ENCODE data around the gene MAP3K20.
"Not testable (repeated sequence)": the region's sequence is repeated elsewhere in the genome, so short reads cannot be mapped to it uniquely, and the experiment has no call there.

MAP3K20 gene

DNA sequence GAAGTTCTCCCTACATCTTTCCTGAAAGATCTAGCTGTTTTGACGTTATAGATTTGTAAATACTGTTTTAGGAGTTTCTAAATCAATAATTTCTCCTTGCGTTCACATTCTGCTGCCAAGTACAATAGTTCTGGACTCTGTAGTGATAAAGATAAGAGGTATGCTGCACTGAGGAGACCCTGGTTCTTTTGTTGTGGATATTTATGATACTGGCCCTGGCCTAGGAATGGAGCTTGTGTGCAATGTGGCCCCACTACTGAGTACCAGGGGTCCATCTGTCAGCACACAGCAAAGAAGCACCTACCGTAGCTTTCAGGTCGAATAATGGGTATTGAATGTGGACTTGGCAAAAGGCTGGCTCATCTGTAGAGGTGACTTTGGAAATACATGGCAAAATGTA, 85.0 kb downstream of the MAP3K20 start:
- no peak for DNase-seq (ENCODE audit: low read depth, low spot score)

DNA sequence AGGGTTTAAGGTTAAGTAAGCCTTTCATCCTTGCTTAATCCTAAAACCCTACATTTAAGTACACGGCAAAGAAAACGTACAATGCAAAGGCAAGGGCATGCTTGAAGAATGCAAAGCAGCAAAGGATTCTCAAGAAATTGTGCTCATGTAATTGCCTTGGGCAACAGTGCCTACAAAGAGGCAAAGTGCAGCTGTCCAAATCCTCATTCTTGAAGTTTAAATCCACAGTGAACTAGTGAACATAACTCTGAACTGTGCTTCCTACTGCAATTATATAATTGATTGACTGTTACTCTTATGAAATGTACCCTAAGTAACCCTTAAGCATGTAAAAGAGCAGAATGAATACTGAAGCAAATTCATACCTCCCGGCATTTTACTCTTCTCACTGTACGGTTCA, 85.4 kb downstream of the MAP3K20 start:
- no peak for DNase-seq (ENCODE audit: low read depth, low spot score)

DNA sequence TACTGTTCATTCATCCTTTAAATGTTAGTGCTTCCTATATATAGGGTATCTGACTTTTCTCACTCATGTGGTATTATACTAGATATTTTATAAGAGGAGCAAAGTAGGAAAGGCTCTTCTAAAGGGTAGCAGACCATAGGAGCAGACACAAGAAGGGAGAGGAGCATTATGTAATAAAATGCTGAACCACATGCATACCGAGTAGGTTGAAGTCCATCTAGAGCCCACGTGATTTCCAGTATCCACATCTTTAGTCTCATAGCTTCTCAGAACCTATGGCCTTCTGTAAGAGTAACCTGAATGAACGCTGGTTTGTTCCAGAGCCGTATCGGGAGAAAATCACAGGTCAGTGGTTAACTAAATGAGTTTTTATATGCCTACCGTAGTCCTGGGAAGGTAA, 85.9 kb downstream of the MAP3K20 start:
- no peak for DNase-seq (ENCODE audit: low read depth, low spot score)

DNA sequence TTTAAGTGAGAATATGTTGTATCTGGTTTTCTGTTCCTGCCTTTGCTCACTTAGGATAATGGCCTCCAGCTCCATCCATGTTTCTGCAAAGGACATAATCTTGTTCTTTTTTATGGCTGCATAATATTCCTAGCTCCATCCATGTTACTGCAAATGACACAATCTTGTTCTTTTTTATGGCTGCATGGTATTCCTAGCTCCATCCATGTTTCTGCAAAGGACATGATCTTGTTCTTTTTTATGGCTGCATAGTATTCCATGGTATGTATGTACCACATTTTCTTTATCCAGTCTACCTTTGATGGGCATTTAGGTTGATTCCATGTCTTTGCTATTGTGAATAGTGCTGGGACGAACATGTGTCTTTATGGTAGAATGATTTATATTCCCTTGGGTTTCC, 87.7 kb downstream of the MAP3K20 start:
- not testable (repeated sequence) for DNase-seq (ENCODE audit: low read depth, low spot score)

DNA sequence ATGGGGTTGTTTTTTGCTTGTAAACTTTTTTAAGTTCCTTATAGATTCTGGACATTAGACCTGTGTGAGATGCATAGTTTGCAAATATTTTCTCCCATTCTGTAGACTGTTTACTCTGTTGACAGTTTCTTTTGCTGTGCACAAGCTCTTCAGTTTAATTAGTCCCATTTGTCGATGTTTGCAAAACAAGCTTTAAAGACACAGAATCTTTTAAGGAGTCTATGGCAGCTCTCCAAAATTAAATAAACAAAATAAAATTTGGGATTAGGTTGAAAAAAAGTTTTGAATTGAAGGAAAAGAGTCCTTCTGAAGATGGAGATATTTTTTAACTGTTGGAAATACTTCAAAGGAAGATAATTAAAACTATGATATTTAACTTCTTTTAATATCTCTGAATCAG, 88.8 kb downstream of the MAP3K20 start:
- DNase-seq (ENCODE audit: low read depth, low spot score): no peak

DNA sequence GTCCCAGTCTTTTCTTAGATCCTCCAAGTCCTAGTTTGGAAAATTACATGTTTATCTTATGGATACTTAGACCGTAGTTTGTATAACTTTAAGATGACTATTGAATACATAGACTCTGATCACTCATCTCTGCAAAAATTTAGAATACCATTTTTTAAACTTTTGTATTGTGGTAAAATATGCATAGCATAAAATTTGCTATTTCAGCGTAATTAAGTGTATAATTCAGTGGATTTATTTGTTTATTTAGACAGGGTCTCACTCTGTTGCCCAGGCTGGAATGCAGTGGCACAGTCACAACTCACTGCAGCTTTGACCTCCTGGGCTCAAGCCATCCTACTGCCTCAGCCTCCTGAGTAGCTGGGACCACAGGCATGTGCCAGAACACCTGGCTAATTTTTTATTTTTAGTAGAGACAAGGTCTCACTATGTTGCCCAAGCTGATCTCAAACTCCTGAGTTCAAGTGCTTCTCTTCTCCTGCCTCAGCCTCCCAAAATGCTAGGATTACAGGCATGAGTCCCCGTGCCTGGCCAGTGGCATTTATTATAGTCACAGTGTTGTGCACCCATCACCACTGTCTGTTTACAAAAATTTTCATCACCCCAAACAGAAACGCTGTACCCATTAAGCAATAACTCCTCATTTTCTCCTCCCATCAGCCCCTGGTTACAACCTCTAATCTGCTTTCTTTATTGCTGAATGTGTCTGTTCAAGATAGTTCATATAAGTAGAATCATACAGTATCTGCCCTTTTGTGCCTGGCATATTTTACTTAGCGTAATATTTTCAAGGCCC, 90.0 kb downstream of the MAP3K20 start:
- DNase-seq (ENCODE audit: low read depth, low spot score): no peak

DNA sequence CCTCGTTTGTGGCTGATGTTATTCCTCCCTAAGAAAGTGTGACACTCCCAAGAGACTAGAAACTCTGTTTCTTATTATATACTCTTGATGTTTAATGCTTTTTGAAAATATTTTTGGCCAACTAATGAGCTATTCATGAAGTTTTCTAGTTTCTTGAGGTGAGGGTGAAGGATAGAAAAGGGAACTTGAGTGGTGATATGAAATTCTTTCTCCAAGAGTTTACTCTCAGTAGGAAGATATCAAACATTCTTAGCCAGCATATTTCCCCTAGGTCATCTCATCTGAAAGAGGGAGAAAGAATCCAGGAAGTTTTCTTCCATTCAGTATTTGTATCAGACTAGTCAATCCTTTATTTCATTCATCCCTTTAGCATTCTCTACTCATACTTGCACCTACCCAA, 95.7 kb downstream of the MAP3K20 start:
- DNase-seq (ENCODE audit: low read depth, low spot score): no peak

DNA sequence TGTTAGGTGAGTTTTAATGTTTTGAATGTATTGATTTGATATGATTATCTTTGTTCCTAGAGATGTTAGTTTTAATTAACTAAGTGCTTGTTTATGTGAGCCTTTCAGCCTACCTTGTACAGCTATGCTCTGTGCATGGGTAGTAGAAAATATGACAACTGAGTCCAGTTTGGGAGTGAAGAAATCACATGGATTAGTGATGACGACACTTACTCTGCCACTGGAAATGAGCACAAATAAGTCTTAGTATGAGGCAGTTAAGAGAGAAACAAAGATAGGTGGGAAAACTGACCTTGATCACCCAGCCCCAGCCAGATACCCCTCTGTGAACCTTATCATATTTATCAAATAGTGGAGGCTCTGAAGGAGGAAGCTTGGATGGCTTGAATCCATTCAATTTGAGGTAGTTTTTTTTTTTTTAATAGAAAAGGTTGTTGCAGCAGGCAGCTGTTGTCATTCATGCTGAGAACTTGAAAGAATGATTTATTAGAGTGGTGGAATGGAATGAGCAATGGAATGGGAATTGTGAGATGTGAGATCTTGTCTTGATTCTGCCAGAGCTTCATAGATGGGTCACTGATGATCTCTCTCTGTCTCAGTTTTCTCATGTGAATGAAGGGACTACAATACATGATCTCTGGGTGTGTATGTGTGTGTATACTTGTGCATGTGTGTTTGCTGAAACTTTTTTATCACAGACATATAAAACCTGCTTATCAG, 96.4 kb downstream of the MAP3K20 start:
- DNase-seq (ENCODE audit: low read depth, low spot score): peak; percentile 33

DNA sequence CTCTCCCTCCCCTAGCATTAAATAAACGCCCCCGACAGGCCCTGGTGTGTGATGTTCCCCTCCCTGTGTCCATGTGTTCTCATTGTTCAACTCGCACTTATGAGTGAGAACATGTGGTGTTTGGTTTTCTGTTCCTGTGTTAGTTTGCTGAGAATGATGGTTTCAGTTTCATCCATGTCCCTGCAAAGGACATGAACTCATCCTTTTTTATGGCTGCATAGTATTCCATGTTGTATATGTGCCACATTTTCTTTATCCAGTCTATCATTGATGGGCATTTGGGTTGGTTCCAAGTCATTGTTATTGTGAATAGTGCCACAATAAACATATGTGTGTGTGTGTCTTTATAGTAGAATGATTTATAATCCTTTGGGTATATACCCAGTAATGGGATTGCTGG, 98.7 kb downstream of the MAP3K20 start:
- not testable (repeated sequence) for DNase-seq (ENCODE audit: low read depth, low spot score)

DNA sequence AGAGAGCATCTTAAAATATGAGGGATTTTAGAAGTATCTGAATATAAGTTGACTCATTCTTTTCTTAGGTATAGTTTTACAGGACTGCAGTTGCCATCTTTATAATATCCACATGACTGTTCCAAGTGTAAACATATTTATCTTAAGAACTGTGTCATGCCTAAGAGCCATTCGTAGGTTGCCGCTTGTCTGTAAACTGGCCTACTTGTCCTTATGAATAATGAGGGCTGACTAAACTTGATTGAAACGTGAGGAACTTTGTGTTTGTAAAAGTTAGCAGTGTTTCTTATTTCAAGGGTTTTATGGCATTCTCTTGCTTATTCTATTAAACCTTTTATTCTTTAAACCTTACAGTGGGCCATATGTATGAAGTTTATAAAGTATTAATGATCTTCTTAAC, 99.6 kb downstream of the MAP3K20 start:
- DNase-seq (ENCODE audit: low read depth, low spot score): peak; percentile 15

DNA sequence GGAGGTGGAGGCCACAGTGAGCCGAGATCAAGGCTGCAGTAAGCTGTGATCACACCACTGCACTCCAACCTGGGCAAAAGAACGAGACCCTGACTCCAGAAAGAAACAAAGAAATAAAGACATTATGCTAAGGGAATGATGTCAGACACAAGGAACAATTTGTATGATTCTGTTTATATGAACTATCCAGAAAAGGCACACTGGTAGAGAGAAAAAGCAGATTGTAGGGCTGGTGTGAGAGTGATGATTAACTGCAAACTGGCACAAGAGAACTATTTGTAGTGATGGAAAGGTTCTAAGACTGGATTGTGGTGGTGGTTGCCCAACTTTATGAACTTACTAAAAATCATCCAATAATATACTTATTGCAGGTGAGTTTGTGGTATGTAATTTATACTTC, 106.3 kb downstream of the MAP3K20 start:
- DNase-seq (ENCODE audit: low read depth, low spot score): no peak

DNA sequence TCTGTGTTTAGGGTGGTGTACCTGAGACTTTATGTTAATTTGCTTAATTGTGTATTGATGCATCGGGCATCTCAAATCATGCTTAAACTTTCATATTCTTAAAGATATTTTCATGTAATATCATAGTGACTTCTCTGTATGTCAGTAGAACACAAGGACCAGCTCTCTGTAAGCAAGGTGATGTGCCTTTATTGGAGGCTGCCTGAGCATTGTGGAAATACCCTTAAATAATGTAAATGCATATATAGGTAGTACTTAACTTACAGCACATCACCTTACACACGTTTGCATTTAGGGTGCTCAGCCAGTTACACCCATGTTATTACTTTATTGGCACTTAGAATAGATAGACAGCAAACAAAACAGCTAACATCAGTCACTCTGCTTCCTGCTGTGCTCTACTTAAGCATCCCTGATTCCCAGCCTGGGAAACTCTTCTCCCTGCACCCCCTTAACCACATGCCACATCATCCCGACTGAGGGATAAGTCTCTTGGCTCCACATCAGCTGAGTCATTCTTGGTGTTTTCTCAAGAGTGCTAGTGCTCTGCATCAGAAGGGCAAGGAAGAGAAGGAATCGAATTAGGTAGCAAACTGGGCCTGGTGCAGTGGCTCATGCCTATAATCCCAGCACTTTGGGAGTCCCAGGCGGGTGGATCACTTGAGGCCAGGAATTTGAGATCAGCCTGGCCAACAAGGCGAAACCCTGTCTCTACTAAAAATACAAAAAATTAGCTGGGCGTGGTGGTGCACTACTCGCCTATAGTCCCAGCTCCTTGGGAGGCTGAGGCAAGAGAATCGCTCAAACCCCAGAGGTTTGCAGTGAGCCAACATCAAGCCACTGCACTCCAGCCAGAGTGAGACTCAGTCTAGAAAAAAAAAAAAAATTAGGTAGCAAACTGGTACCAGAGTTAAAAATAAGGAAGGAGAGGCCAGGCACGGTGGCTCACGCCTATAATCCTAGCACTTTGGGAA, 108.7 kb downstream of the MAP3K20 start:
- DNase-seq (ENCODE audit: low read depth, low spot score): peak; percentile 97

DNA sequence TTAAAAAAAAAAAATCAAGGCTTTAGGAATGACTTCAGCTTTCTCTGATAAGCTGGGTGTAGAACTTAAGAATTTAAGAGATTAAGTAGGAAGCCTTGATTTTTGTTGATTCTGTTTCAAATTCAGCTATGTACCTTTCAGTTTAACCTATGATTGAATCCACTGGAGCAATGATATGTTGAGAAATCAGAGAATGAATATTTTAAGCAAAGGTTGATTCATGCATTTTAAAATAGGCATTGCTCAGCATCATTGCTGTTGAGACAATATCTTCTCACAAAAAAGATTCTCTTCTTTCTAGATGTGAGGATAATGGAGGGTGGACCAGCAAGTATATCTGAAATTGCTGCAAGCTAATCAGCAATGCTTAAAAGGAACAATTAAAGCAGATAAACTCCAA, 109.8 kb downstream of the MAP3K20 start:
- DNase-seq (ENCODE audit: low read depth, low spot score): no peak

DNA sequence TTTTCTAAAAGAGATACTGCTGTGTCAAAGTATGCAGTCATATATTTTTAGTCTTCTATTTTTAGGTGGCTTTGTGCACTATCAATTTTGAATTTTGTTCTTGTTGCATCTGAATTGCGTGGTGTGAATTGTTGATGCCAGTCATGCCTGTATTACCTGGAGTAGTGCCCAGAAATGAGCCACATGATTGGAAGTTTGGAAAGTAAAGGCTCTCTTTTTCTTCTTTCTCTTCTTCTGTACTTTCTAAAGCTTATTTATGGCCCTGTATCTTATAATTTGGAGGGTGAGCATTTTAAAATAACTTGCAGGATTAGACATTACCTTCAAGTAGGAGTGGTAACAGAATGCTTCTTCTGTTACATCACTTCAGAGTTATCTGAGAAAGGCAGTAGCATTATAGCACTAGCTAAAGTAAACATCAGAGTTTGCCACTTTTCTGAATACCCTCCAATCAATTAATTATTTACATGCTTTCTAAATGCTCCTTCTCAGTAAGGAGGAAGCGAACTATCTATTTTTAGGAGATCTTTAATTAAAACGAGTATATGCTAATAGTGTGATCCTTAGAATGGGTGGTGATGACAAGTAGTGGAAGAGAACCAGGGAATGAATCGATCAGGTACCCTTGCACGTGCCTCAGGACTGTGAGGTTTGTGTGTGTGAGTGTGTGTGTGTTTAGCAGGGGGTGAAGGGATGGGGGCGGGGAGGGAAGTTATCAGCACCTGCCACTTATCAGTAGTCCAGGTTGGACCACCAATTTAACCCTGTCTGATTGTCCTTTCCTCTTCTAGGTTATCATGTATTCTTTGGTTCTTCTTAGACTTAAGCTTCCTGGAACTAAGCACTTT, 112.5 kb downstream of the MAP3K20 start:
- DNase-seq (ENCODE audit: low read depth, low spot score): peak; percentile 75

DNA sequence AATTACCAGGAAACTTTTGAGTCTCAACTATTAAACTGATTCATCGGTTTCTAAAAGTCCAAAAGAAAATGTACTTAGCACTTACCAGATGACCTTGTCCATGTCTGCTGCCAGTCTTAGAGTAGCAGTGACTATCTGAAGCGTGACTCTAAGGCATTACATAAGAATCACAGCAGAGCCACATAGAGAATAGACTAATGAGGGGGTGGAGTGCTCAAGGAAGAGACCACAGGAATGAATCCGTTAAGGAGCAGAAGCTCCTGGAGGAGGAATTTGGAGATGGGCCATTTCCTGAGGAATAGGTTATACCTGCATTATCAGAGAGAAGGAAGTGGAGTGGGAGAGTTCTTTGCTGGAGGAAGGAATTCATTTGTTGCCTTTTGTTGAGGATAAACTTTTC, 116.0 kb downstream of the MAP3K20 start:
- peak; percentile 34 for DNase-seq (ENCODE audit: low read depth, low spot score)

DNA sequence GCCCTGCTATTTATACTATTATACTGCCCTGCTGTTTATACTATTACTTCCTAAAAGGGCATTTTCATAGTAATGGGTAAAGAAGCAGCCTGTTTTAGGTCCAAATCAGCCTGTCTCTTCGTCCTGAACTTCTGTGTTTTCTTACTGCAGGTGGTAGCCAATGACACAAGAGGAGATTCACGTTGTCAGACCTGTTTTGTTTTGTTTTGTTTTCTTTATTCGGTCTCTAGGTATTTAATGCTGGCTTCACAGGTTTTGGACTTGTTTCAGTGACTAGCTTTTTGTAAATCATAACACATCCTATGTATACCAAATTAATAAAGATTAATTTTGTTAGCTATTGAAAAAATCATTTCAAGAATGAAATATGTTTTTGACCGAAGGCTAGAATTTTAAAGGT, 116.4 kb downstream of the MAP3K20 start:
- no peak for DNase-seq (ENCODE audit: low read depth, low spot score)

DNA sequence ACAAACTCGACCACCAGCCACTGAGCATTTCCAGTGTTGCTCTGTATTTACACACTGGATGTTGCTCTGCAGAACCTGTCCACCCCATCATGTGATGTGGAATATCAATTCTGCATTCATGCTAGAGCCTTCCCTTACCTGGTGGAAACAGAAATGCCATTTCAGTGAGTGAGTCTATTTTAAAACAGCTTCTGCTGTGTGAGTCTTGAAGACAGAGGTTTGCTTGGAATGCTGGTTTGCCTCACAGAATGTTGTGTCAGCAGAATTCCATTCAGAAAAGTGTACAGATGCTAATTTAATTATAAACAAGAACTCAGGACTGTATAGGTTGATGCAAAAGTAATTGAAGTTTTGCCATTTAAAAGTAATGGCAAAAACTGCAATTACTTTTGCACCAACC, 118.3 kb downstream of the MAP3K20 start:
- peak; percentile 74 for DNase-seq (ENCODE audit: low read depth, low spot score)

DNA sequence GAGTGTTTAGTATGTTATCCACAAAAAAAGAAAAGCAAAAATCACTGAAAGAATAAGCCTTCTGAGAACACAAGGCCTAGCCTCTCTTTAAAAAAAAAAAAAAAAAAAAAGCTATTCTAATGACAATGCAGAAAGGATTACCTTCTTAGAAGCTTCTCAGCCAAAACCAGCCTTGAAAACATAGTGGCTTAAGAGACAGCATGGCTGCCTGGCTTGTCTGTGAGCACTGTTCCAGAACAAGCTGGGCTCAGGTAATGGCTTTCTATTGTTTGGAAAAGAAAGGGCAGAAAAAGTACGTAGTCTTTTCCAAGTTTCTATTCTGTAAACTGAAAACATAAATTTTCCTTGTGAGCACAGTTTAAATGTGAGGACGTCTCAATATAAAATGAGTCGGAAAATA, 119.5 kb downstream of the MAP3K20 start:
- DNase-seq (ENCODE audit: low read depth, low spot score): no peak

DNA sequence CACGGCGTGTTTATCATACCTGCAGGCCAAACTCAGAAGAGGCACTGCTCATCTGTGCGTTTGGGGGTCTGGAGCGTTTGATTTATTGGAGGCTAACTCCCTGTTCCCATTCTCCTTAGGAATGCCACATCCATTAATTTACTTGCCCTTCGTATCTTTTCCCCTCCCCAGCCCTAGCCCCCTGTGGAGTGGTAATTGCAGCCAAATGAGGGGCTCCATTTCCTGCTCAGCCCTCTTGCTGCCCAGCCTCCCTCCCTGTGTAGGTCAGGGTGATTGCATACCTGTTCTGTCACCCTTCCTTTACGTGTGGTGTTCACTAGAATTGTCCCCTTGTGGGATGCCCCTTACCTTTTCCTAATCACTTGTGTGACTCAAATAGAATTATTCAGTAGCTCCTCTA, 120.4 kb downstream of the MAP3K20 start:
- no peak for DNase-seq (ENCODE audit: low read depth, low spot score)

DNA sequence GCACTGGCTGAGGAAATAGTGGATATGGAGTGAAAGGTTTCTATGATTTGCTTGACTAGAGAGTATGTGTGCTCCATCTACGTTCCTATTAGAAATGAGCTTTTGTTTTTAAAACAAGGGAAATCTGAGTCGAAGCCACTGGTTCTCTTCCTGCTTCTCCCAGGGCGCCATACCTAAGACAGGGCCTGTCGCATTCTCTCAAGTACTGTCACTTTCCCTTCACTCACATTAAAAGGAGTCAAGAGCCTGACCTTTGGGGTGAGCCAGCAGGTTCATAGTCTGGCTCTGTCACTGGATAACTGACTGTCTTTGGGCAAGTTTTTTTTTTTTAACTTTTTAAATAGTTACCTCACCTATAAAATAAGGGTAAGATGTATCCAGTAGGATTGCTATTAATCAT, 121.0 kb downstream of the MAP3K20 start:
- no peak for DNase-seq (ENCODE audit: low read depth, low spot score)

DNA sequence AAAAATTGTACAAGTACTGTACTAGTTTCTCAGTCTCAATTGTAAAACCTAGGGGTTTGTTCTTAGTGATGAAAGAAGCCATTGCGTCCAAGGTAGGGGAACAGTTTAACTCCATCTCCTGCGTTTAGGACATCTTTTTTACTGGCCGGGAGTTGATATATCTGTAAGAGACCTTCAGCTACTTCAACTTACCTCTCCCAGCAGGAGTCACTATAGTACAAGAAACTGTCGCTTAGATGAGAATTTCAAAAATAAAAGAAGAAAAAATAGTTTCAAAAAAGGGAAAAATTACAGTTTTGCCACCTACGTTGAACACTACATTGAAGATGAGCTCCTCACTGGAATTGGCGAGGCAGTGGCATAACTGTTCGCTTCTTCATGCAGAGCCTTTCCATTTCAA, 122.7 kb downstream of the MAP3K20 start:
- DNase-seq (ENCODE audit: low read depth, low spot score): no peak

Data from astrocyte of the hippocampus (primary cell).